NCI-H1417 (cell line): Measurements from ENCODE around the gene RERE.

Experiments
- DNase-seq, 3 experiments: peaks; one replicate each; lab custom pipeline; 2025; lab: John Stamatoyannopoulos, UW

Gene RERE

DNA sequence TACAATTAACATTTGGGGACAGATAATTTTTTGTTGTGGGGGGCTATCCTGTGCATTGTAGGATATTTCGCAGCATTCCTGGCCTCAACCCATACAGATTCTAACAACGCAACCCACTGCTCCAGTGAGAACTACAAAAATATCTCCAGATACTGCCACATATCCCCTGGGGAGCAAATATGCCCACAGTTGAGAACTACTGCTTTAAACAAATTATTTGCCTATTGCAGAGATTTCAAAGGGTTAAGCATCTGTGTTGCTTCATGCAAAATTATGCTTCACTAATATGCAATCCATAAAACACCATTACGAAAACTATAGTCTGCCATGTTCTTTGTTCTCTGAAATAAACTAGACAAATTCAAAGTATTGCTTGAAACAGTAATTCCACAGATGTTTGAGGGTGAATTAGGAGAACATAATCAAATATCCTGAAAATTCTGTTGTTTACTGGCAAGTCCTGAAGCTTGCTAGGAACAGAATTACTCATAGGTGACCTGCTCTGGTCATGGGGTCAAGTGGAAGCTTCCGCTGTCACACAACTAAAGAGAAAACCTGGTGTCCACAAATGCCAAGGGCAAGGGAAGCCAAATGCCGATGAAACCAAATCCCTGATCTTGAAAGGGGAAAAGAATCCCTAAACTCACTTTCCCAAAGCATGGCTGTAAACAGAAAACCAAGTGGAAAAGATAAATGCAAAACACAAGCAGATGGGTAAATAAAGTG is 149.4 kb downstream of the RERE start:
- DNase-seq: no peak

DNA sequence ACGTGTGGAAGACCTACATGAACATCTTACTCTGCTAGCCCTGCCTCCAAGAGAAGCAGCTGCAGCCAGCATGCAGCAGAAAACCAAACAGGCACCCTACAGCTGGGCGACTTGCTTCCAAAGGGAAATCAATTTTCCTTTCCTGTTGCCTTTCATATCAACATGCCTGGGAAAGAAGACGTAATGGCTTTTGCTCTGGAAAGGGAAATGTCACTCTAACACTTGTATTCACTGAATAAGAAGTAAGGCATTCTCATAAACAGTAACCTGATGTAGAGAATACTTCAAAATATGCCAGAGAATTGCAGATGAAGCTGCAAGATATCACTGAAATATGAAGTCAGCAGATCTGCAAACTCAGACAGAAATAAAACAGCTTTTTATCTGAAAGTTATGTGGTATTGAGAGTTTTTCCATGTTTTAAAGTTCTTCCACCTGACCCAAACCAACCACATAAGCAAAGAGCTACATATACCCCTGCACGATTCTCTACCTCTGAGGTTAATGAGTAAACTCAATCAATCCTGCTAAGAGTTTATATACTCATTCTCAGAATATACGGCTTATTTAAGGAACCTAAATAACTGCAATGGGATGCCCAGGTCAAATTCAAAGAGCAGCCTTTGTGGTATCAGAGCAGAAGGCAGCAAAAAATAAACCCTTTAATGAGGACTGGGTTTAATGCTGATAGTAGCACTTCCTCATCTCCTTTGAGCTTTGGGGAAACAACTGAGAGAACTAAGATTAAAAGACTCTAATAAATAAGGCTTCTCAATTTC is 150.9 kb downstream of the RERE start:
- DNase-seq: peak in 1 of 3 experiments; percentile 66

GRCh38 chr1:8665833-8666232 is 151.6 kb downstream of the RERE start:
- peak in 1 of 3 experiments; percentile 33 for DNase-seq

DNA sequence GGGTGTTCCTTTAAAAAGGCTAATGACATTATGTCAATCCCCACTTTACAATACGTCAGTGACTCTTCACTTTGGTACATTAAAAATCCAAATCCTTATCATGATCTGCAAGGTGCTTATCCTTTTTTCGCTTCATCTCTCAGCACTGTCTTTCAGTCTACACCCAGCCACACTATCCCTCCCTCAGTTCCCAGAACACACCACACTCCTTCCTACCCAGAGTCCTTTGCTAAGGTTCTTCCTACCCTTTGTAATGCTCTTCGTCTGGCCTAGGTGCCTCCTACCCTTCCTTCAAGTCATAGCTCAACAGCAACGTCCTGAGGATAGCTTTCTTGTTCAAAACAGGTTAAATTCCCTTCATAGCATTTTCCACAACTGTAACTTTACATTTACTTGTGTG is 152.6 kb downstream of the RERE start:
- no peak for DNase-seq

DNA sequence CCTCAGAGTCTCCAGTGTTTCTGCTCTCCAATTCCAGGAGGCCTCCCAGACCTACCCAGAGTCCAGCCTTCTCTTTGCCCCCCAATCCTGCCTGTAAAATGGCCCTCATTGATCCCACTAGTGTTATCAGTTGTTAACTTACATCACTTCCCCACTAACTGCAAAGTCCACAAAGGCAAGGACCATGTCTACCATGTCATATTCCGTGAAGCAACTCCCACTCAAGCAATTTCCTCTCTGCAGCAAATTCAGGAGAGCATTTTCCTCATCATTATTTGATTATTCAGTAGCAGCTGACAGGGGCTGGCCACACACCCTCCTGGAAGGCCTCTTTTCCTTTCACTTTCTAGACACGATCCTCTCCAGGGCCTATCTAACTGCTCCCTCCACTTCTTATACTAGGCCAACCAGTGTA is 153.5 kb downstream of the RERE start:
- no peak for DNase-seq

- no peak for DNase-seq
These were observed 154.2 kb downstream of the RERE start for GRCh38 chr1:8663090-8663802.

DNA sequence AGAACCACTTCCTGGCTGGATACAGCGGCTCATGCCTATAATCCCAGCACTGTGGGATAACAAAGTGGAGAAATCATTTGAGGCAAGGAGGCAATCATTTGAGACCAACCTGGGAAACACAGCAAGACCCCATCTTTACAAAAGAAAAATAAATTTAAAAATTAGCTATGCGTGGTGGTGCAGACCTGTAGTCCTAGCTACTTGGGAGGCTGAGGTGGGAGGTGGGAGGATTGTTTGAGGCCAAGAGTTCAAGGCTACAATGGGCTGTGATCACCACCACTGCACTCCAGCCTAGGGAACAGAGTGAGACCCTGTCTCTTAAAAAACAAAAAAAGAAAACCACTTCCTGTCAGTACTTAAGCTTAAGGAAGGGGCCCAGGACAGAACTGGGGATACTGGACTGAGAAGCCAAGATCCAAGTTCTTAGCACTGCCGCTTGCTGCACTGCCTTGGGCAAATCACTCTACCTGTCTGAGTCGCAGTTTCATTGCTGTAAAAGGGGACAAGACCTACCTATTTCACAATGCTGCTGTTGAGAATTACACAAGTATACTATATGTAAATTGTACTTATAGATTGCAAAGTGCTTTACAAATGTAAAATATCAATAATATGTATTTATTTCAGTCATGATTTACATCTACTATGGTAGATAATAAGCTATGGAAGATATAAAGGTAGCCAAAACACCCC is 154.9 kb downstream of the RERE start:
- DNase-seq: no peak

DNA sequence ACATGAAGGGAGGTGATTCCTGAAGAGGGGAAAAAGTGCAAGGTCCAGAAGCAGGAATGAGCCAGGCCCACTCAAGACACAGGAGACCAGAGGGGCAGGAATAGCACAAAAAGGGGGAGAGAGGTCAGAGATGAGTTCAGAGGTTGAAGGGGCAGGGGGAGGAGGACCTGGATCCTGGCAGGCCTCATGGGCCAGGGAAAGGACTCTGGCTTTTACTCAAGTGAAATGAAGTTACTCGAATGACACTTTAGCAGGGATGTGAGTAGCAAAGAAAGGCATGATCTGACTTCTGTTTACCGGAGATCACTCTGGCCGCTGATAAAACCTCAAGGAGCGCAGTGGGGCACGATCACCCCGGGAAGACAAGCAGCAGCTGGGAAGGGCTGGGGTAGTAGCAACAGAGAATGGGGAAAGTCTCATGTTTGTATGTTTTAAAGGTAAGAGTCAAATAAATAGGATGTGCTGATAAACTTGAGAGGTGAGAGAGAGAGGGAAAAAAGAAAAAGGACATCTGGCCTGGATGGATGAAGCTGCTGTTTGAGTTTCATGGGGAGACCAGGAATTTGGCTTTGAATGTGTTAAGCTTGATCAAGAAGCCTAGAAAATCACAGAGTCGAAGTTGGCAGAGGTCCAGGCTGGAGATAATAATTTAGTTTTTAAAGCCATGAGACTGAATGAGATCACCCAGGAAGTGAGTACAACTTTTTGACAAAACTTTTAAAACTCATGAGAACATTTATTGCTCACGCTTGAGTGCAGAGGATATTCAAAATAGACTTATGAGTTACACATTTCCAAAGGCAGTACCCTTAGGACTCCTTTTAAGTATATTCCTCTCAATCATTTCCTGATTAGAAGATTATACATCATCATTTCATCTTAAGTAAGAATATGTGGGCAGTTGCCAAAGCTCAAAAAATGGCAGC is 156.0 kb downstream of the RERE start:
- DNase-seq: no peak

- no peak for DNase-seq
These were observed 157.0 kb downstream of the RERE start for GRCh38 chr1:8660411-8660828.

DNA sequence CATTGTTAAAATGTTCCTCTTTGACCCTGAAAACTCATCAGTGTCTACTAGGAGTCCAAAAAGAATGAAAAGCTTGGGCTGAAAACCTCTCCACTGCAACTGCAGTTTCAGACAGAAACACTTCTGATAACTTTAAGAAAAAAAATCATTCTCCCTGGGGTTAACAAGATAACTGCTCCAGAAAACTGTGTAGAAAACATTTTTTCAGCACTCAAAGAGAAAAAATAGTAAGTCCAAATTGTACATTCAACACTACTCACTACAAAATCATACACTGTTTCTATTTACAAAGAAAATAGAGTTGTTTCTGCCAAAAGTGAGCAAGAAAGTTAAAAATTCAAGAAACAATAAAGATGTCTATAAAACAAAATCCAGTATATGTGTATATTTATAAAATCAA is 157.8 kb downstream of the RERE start:
- DNase-seq: no peak

DNA sequence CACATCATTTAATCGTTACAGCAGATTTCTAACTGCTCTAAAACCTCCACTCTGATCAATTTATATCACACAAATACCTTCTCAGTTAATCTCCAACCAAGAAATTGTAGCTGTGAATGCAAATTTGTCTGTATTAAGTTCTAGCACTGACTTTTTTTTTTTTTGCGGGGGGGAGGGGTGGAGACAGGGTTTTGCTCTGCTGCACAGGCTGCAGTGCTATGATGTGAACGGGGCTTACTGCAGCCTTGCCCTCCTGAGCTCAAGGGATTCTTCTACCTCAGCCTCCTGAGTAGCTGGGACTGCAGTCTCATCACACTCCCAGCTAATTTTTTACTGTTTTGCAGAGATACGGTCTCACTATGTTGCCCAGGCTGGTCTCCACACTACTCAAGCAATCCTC is 163.6 kb downstream of the RERE start:
- no peak for DNase-seq

DNA sequence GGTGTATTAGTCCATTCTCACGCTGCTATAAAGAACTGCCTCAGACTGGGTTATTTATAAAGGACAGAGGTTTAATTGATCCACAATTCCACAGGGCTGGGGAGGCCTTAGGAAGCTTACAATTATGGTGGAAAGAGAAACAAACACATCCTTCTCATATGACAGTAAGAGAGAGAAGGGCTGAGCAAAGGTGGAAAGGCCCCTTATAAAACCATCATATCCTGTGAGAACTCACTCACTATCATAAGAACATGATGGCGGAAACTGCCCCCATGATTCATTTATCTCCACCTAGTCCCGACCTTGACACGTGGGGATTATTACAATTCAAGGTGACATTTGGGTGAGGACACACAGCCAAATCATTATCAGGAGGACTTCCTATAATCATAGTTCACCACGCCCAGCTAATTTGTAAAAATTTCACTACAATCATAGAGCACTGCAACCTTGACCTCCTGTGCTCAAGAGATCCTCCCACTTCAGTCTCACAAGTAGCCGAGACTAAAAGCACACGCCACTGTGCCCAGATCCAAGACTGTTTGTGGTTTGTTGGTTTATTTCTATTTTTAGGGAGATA is 164.9 kb downstream of the RERE start:
- DNase-seq: no peak

DNA sequence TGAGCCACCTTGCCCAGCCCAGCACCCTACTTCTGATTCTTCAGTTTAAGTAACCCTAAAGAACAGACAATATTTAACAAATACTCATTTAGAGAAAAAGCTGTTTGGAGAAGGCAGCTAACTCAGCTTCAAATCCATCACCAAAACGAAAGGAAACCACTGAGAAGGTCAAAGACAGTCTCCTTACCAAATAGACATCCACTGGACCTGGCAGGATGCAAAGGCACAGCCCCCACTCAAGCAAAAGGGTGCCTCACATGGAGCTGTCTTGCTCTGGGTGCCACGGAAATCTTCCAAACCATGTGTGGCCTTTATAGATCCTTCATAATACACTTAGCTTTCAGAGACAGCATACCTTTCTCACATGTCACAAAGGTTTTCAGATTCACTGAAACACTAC is 165.5 kb downstream of the RERE start:
- DNase-seq: no peak

- peak in 1 of 3 experiments; percentile 62 for DNase-seq
These were observed 166.1 kb downstream of the RERE start for GRCh38 chr1:8651236-8651890.

GRCh38 chr1:8649875-8650274 is 167.6 kb downstream of the RERE start:
- DNase-seq: no peak

- peak; percentile 13 to 75 (median 21) for DNase-seq
These were observed 168.4 kb downstream of the RERE start for GRCh38 chr1:8649027-8649426.

GRCh38 chr1:8646996-8647395 is 170.4 kb downstream of the RERE start:
- DNase-seq: no peak

GRCh38 chr1:8646189-8646588 is 171.3 kb downstream of the RERE start:
- DNase-seq: no peak

- DNase-seq: peak; percentile 22 to 69 (median 24)
These were observed 173.6 kb downstream of the RERE start for GRCh38 chr1:8643542-8644536.
